Liver (tissue), 3 donors: Measurements from ENCODE around the gene TBX15.

Source experiments
- GABPA ChIP-seq, 2 donors: IDR thresholded peaks in 1 of 2; conservative IDR thresholded peaks in 1 of 2; 2 replicates each; pipeline ENCODE4 v1.6.1; 2016; ENCODE audit warnings: antibody characterized with exemption in 2 of 2, mild to moderate bottlenecking in 1 of 2, moderate library complexity in 1 of 2
- JUND ChIP-seq, 2 donors: IDR thresholded peaks; 2 replicates each; pipeline ENCODE4 v1.6.1; 2016; ENCODE audit warnings: antibody characterized with exemption in 2 of 2
- RAD21 ChIP-seq, 2 donors: IDR thresholded peaks; 2 replicates each; pipeline ENCODE4 v1.6.1; 2016; ENCODE audit warnings: antibody characterized with exemption in 2 of 2, mild to moderate bottlenecking in 2 of 2
- REST ChIP-seq: IDR thresholded peaks from 2 replicates; pipeline ENCODE4 v1.6.1; 2016; ENCODE audit warnings: antibody characterized with exemption, mild to moderate bottlenecking
- RXRA ChIP-seq, 2 donors: IDR thresholded peaks; 2 replicates each; pipeline ENCODE4 v1.6.1; 2017 to 2018; ENCODE audit warnings: antibody characterized with exemption in 2 of 2, mild to moderate bottlenecking in 1 of 2
- SP1 ChIP-seq: IDR thresholded peaks from 2 replicates; pipeline ENCODE4 v1.6.1; 2018; ENCODE audit warnings: antibody characterized with exemption, mild to moderate bottlenecking
- TAF1 ChIP-seq: conservative IDR thresholded peaks from 2 replicates; pipeline ENCODE4 v1.6.1; 2016; ENCODE audit warnings: antibody characterized with exemption, mild to moderate bottlenecking
- YY1 ChIP-seq: IDR thresholded peaks from 2 replicates; pipeline ENCODE4 v1.6.1; 2016; ENCODE audit warnings: antibody characterized with exemption, mild to moderate bottlenecking
- TF ChIP-seq, protein P1 (sequence below): fragments of 150-350 bp; IDR thresholded peaks from 2 replicates; pipeline ENCODE4 v1.5.1; 2017; ENCODE audit warnings: improper control_type of control experiment, low read depth, low read length; ENCODE audit not compliant: missing input control
- TF ChIP-seq, protein P2 (sequence below): IDR thresholded peaks from 2 replicates; pipeline ENCODE4 v1.6.1; 2016; ENCODE audit warnings: antibody characterized with exemption
- donor health status: healthy.
- donor health status: healthy.

GRCh38 chr1:118947003-118947765, 41.0 kb downstream of the TBX15 start:
- TF ChIP-seq, protein P1, sequence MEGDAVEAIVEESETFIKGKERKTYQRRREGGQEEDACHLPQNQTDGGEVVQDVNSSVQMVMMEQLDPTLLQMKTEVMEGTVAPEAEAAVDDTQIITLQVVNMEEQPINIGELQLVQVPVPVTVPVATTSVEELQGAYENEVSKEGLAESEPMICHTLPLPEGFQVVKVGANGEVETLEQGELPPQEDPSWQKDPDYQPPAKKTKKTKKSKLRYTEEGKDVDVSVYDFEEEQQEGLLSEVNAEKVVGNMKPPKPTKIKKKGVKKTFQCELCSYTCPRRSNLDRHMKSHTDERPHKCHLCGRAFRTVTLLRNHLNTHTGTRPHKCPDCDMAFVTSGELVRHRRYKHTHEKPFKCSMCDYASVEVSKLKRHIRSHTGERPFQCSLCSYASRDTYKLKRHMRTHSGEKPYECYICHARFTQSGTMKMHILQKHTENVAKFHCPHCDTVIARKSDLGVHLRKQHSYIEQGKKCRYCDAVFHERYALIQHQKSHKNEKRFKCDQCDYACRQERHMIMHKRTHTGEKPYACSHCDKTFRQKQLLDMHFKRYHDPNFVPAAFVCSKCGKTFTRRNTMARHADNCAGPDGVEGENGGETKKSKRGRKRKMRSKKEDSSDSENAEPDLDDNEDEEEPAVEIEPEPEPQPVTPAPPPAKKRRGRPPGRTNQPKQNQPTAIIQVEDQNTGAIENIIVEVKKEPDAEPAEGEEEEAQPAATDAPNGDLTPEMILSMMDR, result no peak
- TF ChIP-seq SP1 (no peak), GABPA (IDR thresholded peaks at IDR 0.05 in 1 of 2, conservative IDR thresholded peaks at IDR 0.05 in 1 of 2) (no peak), YY1 (no peak), RAD21 (IDR thresholded peaks at IDR 0.05) (no peak), TAF1 (no peak), RXRA (IDR thresholded peaks at IDR 0.05) (no peak), JUND (IDR thresholded peaks at IDR 0.05) (no peak), REST (no peak)
- TF ChIP-seq, protein P2, sequence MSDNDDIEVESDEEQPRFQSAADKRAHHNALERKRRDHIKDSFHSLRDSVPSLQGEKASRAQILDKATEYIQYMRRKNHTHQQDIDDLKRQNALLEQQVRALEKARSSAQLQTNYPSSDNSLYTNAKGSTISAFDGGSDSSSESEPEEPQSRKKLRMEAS, result no peak
